Prostate gland (tissue), 2 donors: ENCODE data around the gene ETV6. TPM values are rescaled to one million over a fixed set of nuclear protein-coding genes. Genes with fewer than 3 reads are reported as not detected.

Experiments
- DNase-seq: peaks from one replicate; pipeline ENCODE4 v3.0.0-alpha.2; 2019; ENCODE audit warnings: low spot score
- H3K27ac ChIP-seq, 2 donors: fragments of 200-600 bp; sonication (generic); 2 replicates each; pipeline ENCODE4 v1.5.1; 2017 to 2019
- H3K27me3 ChIP-seq: fragments of 200-600 bp; sonication (generic); replicated peaks from 2 replicates; pipeline ENCODE4 v1.5.1; 2019; ENCODE audit not compliant: insufficient read depth
- H3K36me3 ChIP-seq, 2 donors: fragments of 200-600 bp; sonication (generic); 1 replicate in 1 of 2; 2 replicates in 1 of 2; pipeline versions ENCODE4 v1.5.1 to v1.8.1; 2017 to 2019
- H3K4me1 ChIP-seq: fragments of 200-600 bp; sonication (generic); replicated peaks from 2 replicates; pipeline ENCODE4 v1.5.1; 2019
- H3K4me3 ChIP-seq, 2 donors: fragments of 200-600 bp; sonication (generic); 2 replicates each; pipeline ENCODE4 v1.5.1; 2017 to 2019
- H3K9me3 ChIP-seq: fragments of 200-600 bp; sonication (generic); 2 replicates; pipeline ENCODE4 v1.5.1; 2017
- POLR2A ChIP-seq: fragments of 450-650 bp; IDR thresholded peaks from one replicate; pipeline ENCODE4 v1.6.1; 2016; ENCODE audit warnings: antibody characterized with exemption, mild to moderate bottlenecking
- POLR2AphosphoS5 ChIP-seq: sonication (generic); formaldehyde crosslinking; IDR thresholded peaks from one replicate; pipeline ENCODE4 v1.6.1; 2017; ENCODE audit warnings: antibody characterized with exemption
- WGBS: methylation state at CpG from one replicate; pipeline ENCODE4 v1.1.5; 2018; 5-methylcytosine and 5-hydroxymethylcytosine counted together
- intact Hi-C: fragments of 100-400 bp; cut with DNase I; formaldehyde crosslinking; loops from one replicate; pipeline ENCODE4 v1.14.2; 2022
- total RNA-seq, 2 donors: library from RNA; depleted of rRNA; stranded (reverse); fragments of >200 nt; gene quantifications; one replicate each; pipeline ENCODE4 v1.1.0, GENCODE V29; 2016
- TF ChIP-seq, protein P1 (sequence below), 4 experiments: fragments of 200-600 bp in 2 of 4; fragments of 450-650 bp in 2 of 4; sonication (generic) in 2 of 4; IDR thresholded peaks; 1 replicate in 3 of 4; 2 replicates in 1 of 4; pipeline ENCODE4 v1.5.1; 2016 to 2019; ENCODE audit warnings: antibody characterized with exemption in 4 of 4, mild to moderate bottlenecking in 2 of 4, moderate library complexity in 2 of 4

ETV6 gene
- total RNA-seq, 2 donors from 2014 or later, result 26.7 to 33.6 TPM

GRCh38 chr12:11862798-11863197, 213.3 kb downstream of the ETV6 start:
- Histone ChIP-seq H3K27me3 (no peaks in the 10 kb centered on the region), H3K36me3 (no peaks in the 10 kb centered on the region), H3K9me3 (no peaks in the 10 kb centered on the region), H3K27ac (peak overlapping the region; percentile 56 to 62), H3K4me3 (no peak overlapping the region), H3K4me1 (peaks cover 11% of the 10 kb centered on the region)
- no peak for TF ChIP-seq POLR2AphosphoS5
- no peak for TF ChIP-seq POLR2A
- TF ChIP-seq, protein P1, sequence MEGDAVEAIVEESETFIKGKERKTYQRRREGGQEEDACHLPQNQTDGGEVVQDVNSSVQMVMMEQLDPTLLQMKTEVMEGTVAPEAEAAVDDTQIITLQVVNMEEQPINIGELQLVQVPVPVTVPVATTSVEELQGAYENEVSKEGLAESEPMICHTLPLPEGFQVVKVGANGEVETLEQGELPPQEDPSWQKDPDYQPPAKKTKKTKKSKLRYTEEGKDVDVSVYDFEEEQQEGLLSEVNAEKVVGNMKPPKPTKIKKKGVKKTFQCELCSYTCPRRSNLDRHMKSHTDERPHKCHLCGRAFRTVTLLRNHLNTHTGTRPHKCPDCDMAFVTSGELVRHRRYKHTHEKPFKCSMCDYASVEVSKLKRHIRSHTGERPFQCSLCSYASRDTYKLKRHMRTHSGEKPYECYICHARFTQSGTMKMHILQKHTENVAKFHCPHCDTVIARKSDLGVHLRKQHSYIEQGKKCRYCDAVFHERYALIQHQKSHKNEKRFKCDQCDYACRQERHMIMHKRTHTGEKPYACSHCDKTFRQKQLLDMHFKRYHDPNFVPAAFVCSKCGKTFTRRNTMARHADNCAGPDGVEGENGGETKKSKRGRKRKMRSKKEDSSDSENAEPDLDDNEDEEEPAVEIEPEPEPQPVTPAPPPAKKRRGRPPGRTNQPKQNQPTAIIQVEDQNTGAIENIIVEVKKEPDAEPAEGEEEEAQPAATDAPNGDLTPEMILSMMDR (IDR thresholded peaks at IDR 0.05), result no peak
- WGBS, result 46% methylated on average over 5 of the region's 5 CpGs
- DNase-seq, result no peak
- intact Hi-C loops, result no loop called here

- H3K9me3 ChIP-seq, result no peaks in the 10 kb centered on the region
- intact Hi-C loops, result no loop called here
- H3K4me1 ChIP-seq, result peaks cover 11% of the 10 kb centered on the region
- H3K4me3 ChIP-seq, result no peak overlapping the region
- no peak for DNase-seq
- peak overlapping the region; percentile 56 to 62 for H3K27ac ChIP-seq
- no peaks in the 10 kb centered on the region for H3K27me3 ChIP-seq
- no peaks in the 10 kb centered on the region for H3K36me3 ChIP-seq
- 32% methylated on average over 5 of the region's 5 CpGs for whole genome bisulfite sequencing
- TF ChIP-seq POLR2AphosphoS5 (no peak), POLR2A (no peak)
- TF ChIP-seq, protein P1 (IDR thresholded peaks at IDR 0.05), result no peak
Measured at GRCh38 chr12:11863478-11863906, 214.0 kb downstream of the ETV6 start.

DNA sequence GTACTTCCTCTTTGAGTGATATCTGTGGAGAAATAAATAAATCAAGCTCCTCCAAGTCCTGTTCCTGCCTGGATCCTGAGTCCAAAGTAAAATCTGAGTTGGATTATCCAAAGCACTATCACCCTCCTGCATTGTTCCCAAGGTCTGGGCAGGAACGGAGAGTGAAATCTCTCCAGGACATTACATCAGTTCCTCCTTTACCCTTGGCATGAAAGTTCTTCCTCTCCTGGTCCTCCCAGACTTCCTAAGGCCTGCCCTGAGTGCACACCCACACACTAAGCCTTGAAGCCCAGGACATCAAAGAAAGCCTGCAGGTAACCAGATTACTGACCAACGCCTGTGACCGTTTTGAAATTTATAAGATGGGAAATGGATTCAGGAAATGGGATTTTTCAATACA, 214.5 kb downstream of the ETV6 start:
- Histone ChIP-seq H3K36me3 (no peaks in the 10 kb centered on the region), H3K4me1 (peaks cover 11% of the 10 kb centered on the region), H3K4me3 (no peak overlapping the region), H3K9me3 (no peaks in the 10 kb centered on the region), H3K27ac (peak overlapping the region; percentile 56 to 62), H3K27me3 (no peaks in the 10 kb centered on the region)
- TF ChIP-seq POLR2AphosphoS5, result no peak
- TF ChIP-seq, protein P1 (IDR thresholded peaks at IDR 0.05), result no peak
- no peak for TF ChIP-seq POLR2A
- DNase-seq, result no peak
- WGBS, result 50% methylated on average over 3 of the region's 3 CpGs
- intact Hi-C loops, result no loop called here

DNA sequence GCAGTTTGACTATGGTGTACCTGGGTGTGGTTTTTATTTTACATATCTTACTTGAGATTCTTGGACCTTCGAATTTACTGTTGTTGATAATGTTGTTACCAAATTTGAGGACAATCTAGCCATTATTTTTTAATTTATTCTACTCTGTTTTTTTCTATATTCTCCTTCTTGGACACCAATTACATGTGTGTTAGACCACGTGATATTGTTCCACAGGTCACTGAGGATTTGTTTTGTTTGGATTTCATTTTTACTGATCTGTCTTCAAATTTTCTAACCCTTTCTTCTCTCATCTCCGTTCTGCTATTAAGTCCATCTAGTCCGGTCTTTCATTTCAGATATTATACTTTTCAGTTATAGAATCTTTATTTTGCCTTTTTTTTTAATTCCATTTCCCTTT, 216.3 kb downstream of the ETV6 start:
- no peak overlapping the region for H3K4me3 ChIP-seq
- TF ChIP-seq, protein P1 (IDR thresholded peaks at IDR 0.05), result no peak
- TF ChIP-seq POLR2A (no peak), POLR2AphosphoS5 (no peak)
- DNase-seq, result no peak
- H3K9me3 ChIP-seq, result no peaks in the 10 kb centered on the region
- H3K27me3 ChIP-seq, result no peaks in the 10 kb centered on the region
- no peaks in the 10 kb centered on the region for H3K36me3 ChIP-seq
- intact Hi-C loops, result no loop called here
- peaks cover 11% of the 10 kb centered on the region for H3K4me1 ChIP-seq
- 98% methylated on average over 4 of the region's 4 CpGs for WGBS
- no peak overlapping the region for H3K27ac ChIP-seq

DNA sequence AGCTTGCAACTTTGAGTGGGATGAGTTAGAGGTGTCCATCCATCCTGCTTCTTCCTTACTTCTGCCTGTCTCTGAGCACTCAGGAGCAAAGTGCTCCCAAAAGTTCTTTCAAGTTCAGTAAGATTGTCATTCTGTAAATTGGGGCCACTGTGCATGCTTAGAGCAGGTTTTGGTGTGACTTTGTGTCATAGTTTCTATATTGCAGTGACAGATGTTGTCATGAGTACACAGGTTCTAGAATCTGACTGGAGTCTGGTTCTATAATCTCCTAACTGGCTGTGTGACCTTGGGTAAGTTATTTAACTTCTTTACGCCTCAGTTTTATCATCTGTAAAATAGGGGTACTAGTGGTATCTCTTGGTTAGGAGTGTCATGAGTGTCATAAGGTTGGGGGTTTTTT, 218.6 kb downstream of the ETV6 start:
- TF ChIP-seq, protein P1 (IDR thresholded peaks at IDR 0.05), result no peak
- TF ChIP-seq POLR2AphosphoS5 (no peak), POLR2A (no peak)
- Histone ChIP-seq H3K27ac (no peak overlapping the region), H3K36me3 (no peaks in the 10 kb centered on the region), H3K27me3 (no peaks in the 10 kb centered on the region), H3K9me3 (no peaks in the 10 kb centered on the region), H3K4me3 (no peak overlapping the region), H3K4me1 (no peaks in the 10 kb centered on the region)
- intact Hi-C loops, result no loop called here
- no peak for DNase-seq
- WGBS, result 96% methylated on average over 1 of the region's 1 CpG
